ENCODE data around the gene CSNK1E. TPM values are rescaled to one million over a fixed set of nuclear protein-coding genes. Genes with fewer than 3 reads are reported as not detected.

CSNK1E gene
- total and polyA plus RNA-seq, 9 of the 15 experiments (the other 6 are each of a cell fraction or from before 2014, with no cell fraction given) = 2.7 to 70.0 (median 41.3) TPM

- in situ Hi-C loops (cut with MboI) = no loop called here
- Histone ChIP-seq H3K4me2 (ENCODE audit: insufficient read depth, low read length) (peak within 1 kb of the TSS; percentile 94), H2AFZ (ENCODE audit: low read depth, low read length) (peak within 1 kb of the TSS; percentile 97), H3K27me3 (ENCODE audit: control insufficient read depth in 2 of 2, insufficient read depth in 2 of 2, low read length in 2 of 2) (no peaks in the 10 kb centered on the region), H3K79me2 (ENCODE audit: control insufficient read depth, insufficient read depth, low read length) (peaks cover 42% of the 10 kb centered on the region), H3K9ac (ENCODE audit: insufficient read depth in 1 of 2, low read depth in 2 of 2, low read length in 2 of 2) (peak within 1 kb of the TSS; percentile 89 to 95), H3K9me3 (replicated peaks; ENCODE audit: control insufficient read depth, insufficient read depth, low read depth, low read length) (no peaks in the 10 kb centered on the region), H4K20me1 (replicated peaks; ENCODE audit: control insufficient read depth, insufficient read depth, low read length) (peaks cover 7% of the 10 kb centered on the region; the same call in 1 of the 2 replicates), H3K4me3 (peak within 1 kb of the TSS; percentile 83), H3K9me1 (ENCODE audit: control insufficient read depth, insufficient read depth, low read length) (no peaks in the 10 kb centered on the region), H3K36me3 (ENCODE audit: control insufficient read depth, insufficient read depth, low read length) (peaks cover 7% of the 10 kb centered on the region; the same call in 1 of the 3 replicates), H3K27ac (ENCODE audit: extremely low read depth, low read depth, low read length) (peak within 1 kb of the TSS; percentile 92), H3K4me1 (replicated peaks in 1 of 2; ENCODE audit: control insufficient read depth in 2 of 2, insufficient read depth in 2 of 2, low read length in 2 of 2) (peaks cover 16 to 35% of the 10 kb centered on the region in 2 experiments; a peak in 4 of 5 replicates)
- CTCF ChIA-PET (ENCODE audit: low intra/inter-chr PET ratio) = no interaction called here
- peak; percentile 79 to 95 (median 92) for DNase-seq (ENCODE audit: extremely low read depth in 1 of 4, low spot score in 3 of 4)
- peak; percentile 92 for ATAC-seq
- POLR2A ChIA-PET = interaction anchor here (1.6 kb wide), 1 partner anchor 11 kb away, joined by 5 read pairs; no protein-coding TSS in a partner anchor
- BruUV-seq (replicated peaks) = no TSS peak
- 0% methylated on average over 1 of the region's 97 CpGs for WGBS (ENCODE audit: insufficient coverage, low coverage, missing lambda C conversion rate)
- intact Hi-C loops (cut with micrococcal nuclease) = no loop called here
- FAIRE-seq = no peak
- TF ChIP-seq ADNP (tag; IDR thresholded peaks at IDR 0.05) = no peak
- peak; percentile 73 for TF ChIP-seq RBFOX2 (IDR thresholded peaks at IDR 0.05; ENCODE audit: low read depth, low read length)
- peak; percentile 36 for TF ChIP-seq RBBP5 (IDR thresholded peaks at IDR 0.05; ENCODE audit: borderline replicate concordance, insufficient read depth, low read length, poor library complexity, severe bottlenecking)
- TF ChIP-seq, protein P1, sequence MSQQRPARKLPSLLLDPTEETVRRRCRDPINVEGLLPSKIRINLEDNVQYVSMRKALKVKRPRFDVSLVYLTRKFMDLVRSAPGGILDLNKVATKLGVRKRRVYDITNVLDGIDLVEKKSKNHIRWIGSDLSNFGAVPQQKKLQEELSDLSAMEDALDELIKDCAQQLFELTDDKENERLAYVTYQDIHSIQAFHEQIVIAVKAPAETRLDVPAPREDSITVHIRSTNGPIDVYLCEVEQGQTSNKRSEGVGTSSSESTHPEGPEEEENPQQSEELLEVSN (IDR thresholded peaks at IDR 0.05; ENCODE audit: borderline replicate concordance in 1 of 2, extremely low read depth in 1 of 2, insufficient read depth in 1 of 2, insufficient read length in 1 of 2, low read depth in 1 of 2, low read length in 1 of 2, poor library complexity in 1 of 2, severe bottlenecking in 1 of 2) = peak in 1 of 2 experiments; percentile 9
- TF ChIP-seq, protein P2, sequence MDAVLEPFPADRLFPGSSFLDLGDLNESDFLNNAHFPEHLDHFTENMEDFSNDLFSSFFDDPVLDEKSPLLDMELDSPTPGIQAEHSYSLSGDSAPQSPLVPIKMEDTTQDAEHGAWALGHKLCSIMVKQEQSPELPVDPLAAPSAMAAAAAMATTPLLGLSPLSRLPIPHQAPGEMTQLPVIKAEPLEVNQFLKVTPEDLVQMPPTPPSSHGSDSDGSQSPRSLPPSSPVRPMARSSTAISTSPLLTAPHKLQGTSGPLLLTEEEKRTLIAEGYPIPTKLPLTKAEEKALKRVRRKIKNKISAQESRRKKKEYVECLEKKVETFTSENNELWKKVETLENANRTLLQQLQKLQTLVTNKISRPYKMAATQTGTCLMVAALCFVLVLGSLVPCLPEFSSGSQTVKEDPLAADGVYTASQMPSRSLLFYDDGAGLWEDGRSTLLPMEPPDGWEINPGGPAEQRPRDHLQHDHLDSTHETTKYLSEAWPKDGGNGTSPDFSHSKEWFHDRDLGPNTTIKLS (IDR thresholded peaks at IDR 0.05; ENCODE audit: borderline replicate concordance, low read depth) = peak; percentile 74; the same call in 1 of the 2 replicates
- 0 out of 4 replicates have a peak, but pooled peaks of 1 of the 2 experiments have one; percentile 3 for TF ChIP-seq SIN3A (IDR thresholded peaks at IDR 0.05; ENCODE audit: borderline replicate concordance in 2 of 2, control insufficient read depth in 1 of 2, low read depth in 2 of 2, low read length in 2 of 2)
- TF ChIP-seq KDM5B (IDR thresholded peaks at IDR 0.05; ENCODE audit: insufficient replicate concordance, low read depth, low read length) = peak; percentile 46
- peak; percentile 76 for TF ChIP-seq VEZF1 (CRISPR knock-in tag; IDR thresholded peaks at IDR 0.05)
- TF ChIP-seq HDAC1 (IDR thresholded peaks at IDR 0.05) = peak in 1 of 2 experiments; percentile 32; a peak in 1 of 4 replicates
- peak; percentile 33; the same call in 1 of the 2 replicates for TF ChIP-seq MTA3 (IDR thresholded peaks at IDR 0.05; ENCODE audit: borderline replicate concordance)
- TF ChIP-seq CREM (IDR thresholded peaks at IDR 0.05; ENCODE audit: low read depth) = no peak
- TF ChIP-seq IRF1 (CRISPR knock-in tag; IDR thresholded peaks at IDR 0.05; ENCODE audit: borderline replicate concordance) = no peak
These were observed 44.7 kb downstream of the CSNK1E start, which contains the start of gene TMEM184B for GRCh38 chr22:38272373-38273134. TMEM184B (minus strand) TSS chr22:38273010; CDS start chr22:38247961, 25,049 bp downstream.
